Stomach (tissue), 19 donors: ENCODE data around the gene PCDHGA9. TPM values are rescaled to one million over a fixed set of nuclear protein-coding genes. Genes with fewer than 3 reads are reported as not detected.

Source experiments
- DNase-seq, 2 donors: peaks; one replicate each; pipeline versions ENCODE4 v3.0.0 to v3.0.0-alpha.2; 2013 to 2019
- H3K27ac ChIP-seq, 5 donors: fragments of 200-600 bp in 4 of 5; sonication (generic) in 4 of 5; one replicate each; pipeline ENCODE4 v1.5.1; 2013 to 2019; ENCODE audit warnings: mild to moderate bottlenecking in 1 of 5, moderate library complexity in 1 of 5
- H3K27me3 ChIP-seq, 3 donors: fragments of 200-600 bp; sonication (generic); one replicate each; pipeline ENCODE4 v1.5.1; 2017 to 2019; ENCODE audit warnings: mixed run types in 1 of 3
- H3K36me3 ChIP-seq, 4 donors: fragments of 200-600 bp; sonication (generic); 1 replicate in 3 of 4; 2 replicates in 1 of 4; pipeline ENCODE4 v1.5.1; 2016 to 2019
- H3K4me1 ChIP-seq, 4 donors: fragments of 200-600 bp; sonication (generic); one replicate each; pipeline ENCODE4 v1.5.1; 2016 to 2019
- H3K4me3 ChIP-seq, 4 donors: fragments of 200-600 bp; sonication (generic) in 3 of 4; one replicate each; pipeline ENCODE4 v1.5.1; 2016 to 2019; ENCODE audit warnings: mild to moderate bottlenecking in 1 of 4
- H3K9me3 ChIP-seq, 4 donors: fragments of 200-600 bp; sonication (generic); one replicate each; pipeline ENCODE4 v1.5.1; 2016 to 2019
- EP300 ChIP-seq: sonication (generic); formaldehyde crosslinking; IDR thresholded peaks from one replicate; pipeline ENCODE4 v1.6.1; 2017; ENCODE audit warnings: antibody characterized with exemption
- POLR2A ChIP-seq, 4 donors: fragments of 450-650 bp; IDR thresholded peaks; one replicate each; pipeline ENCODE4 v1.6.1; 2016; ENCODE audit warnings: antibody characterized with exemption in 4 of 4, control low read depth in 2 of 4, mild to moderate bottlenecking in 1 of 4, moderate library complexity in 1 of 4
- POLR2AphosphoS5 ChIP-seq, 3 donors: sonication (generic); formaldehyde crosslinking; IDR thresholded peaks; one replicate each; pipeline ENCODE4 v1.6.1; 2016; ENCODE audit warnings: antibody characterized with exemption in 3 of 3
- WGBS, 5 donors: extraction: QIAGEN DNeasy Blood & Tissue Kit in 3 of 5; methylation state at CpG; one replicate each; pipeline versions ENCODE4 v1.1.5 to v1.1.7; 2013 to 2018; 5-methylcytosine and 5-hydroxymethylcytosine counted together
- intact Hi-C: fragments of 100-400 bp; cut with DNase I; formaldehyde crosslinking; loops from one replicate; pipeline ENCODE4 v1.15.1; 2023; ENCODE audit warnings: low total_unique reads
- long read RNA-seq, 10 donors: transcript quantifications; one replicate each; lab custom pipeline, GENCODE V29; 2026
- polyA plus RNA-seq, 3 donors: library from polyadenylated mRNA; stranded (reverse); fragments of 200-250 nt; gene quantifications; one replicate each; pipeline ENCODE4 v1.2.3, GENCODE V29; 2013
- total RNA-seq, 5 donors: library from RNA; depleted of rRNA; stranded (reverse); fragments of >200 nt; gene quantifications; one replicate each; pipeline versions ENCODE4 v1.1.0 to v1.2.3, GENCODE V29; 2014 to 2016
- TF ChIP-seq, protein P1 (sequence below), 7 experiments: fragments of 450-650 bp in 4 of 7; fragments of 200-600 bp in 3 of 7; sonication (generic) in 3 of 7; IDR thresholded peaks; one replicate each; pipeline ENCODE4 v1.5.1; 2016 to 2019; ENCODE audit warnings: antibody characterized with exemption in 7 of 7, control low read depth in 2 of 7, mild to moderate bottlenecking in 1 of 7
- donor health status: healthy with polysubstance abuse.
- donor health status: Bipolar disorder and iron deficiency.
- donor health status: healthy.

Gene PCDHGA9
- total RNA-seq (10 to 100 TPM in 1 of 5 donors, 1 to 10 TPM in 3, not detected in 1; 1.6 to 10.1 (median 3.2) TPM), polyA plus RNA-seq (under 1 TPM in 2 of 3 donors, not detected in 1; 0.13 to 0.25 TPM)
- long read RNA-seq, donor 1, partial matches to known transcripts, result 0 of 2 reads
- long read RNA-seq, donor 1, other reads (novel, unspliced or antisense), result 0 of 2 reads
- long read RNA-seq, donor 2, partial matches to known transcripts, result 0 of 1 reads
- long read RNA-seq, donor 2, other reads (novel, unspliced or antisense), result 0 of 1 reads
- long read RNA-seq, donor 3, partial matches to known transcripts, result 0 of 1 reads
- long read RNA-seq, donor 3, other reads (novel, unspliced or antisense), result 0 of 1 reads
- long read RNA-seq, donor 4, result 0 reads
- long read RNA-seq, donor 5, full-length matches to known transcripts, result 5 of 5 reads
- long read RNA-seq, donor 5, partial matches to known transcripts, result 0 of 5 reads
- long read RNA-seq, donor 5, other reads (novel, unspliced or antisense), result 0 of 5 reads
- long read RNA-seq, donor 6, full-length matches to known transcripts, result 5 of 5 reads
- long read RNA-seq, donor 6, partial matches to known transcripts, result 0 of 5 reads
- long read RNA-seq, donor 6, other reads (novel, unspliced or antisense), result 0 of 5 reads
- long read RNA-seq, donor 7, full-length matches to known transcripts, result 4 of 4 reads
- long read RNA-seq, donor 7, partial matches to known transcripts, result 0 of 4 reads
- long read RNA-seq, donor 7, other reads (novel, unspliced or antisense), result 0 of 4 reads
- long read RNA-seq, donor 8, partial matches to known transcripts, result 0 of 2 reads
- long read RNA-seq, donor 8, other reads (novel, unspliced or antisense), result 0 of 2 reads
- long read RNA-seq, donor 9, transcript PCDHGA9-202 (1 exons, 2,568 nt), result major isoform, 5 of 5 reads
- long read RNA-seq, donor 9, partial matches to known transcripts, result 0 of 5 reads
- long read RNA-seq, donor 9, other reads (novel, unspliced or antisense), result 0 of 5 reads
- long read RNA-seq, donor 10, full-length matches to known transcripts, result 1 of 1 reads
- long read RNA-seq, donor 10, partial matches to known transcripts, result 0 of 1 reads
- long read RNA-seq, donor 10, other reads (novel, unspliced or antisense), result 0 of 1 reads

DNA sequence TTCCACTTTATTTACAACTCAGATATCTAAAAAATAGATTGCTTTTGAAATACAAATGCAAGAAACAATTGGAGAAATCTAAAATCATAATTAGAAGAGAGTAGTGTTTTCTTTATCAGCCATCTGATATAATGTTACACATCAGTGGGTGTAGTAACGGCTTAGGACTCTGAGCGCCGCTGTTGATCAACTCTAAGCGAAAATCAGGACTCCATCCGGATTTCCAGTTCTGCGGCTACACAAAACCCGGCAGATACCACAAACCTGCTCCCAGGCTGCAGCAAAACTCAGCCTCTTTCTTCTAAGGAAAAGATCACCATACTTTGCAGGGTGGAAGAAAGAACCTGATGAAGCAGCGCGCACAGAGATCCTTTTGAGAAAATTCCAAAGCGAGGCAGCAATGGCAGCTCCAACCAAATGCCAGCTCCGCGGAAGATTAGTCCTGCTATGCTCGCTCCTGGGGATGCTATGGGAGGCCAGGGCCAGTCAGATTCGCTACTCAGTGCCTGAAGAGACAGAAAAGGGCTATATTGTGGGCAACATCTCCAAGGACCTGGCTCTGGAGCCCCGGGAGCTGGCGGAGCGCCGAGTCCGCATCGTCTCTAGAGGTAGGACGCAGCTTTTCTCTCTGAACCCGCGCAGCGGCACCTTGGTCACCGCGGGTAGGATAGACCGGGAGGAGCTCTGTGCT is at the start of gene PCDHGA9:
TSS of gene PCDHGA9 (plus strand) at position 226 of the 691 bp plus-strand sequence. CDS start at position 401, 175 bp downstream.
- H3K4me1 ChIP-seq, result peaks cover 0 to 6% (median 0%) of the 10 kb centered on the region in 4 donors
- no peak within 1 kb of the TSS for H3K27ac ChIP-seq
- peaks cover 0 to 18% (median 0%) of the 10 kb centered on the region in 4 donors for H3K36me3 ChIP-seq
- DNase-seq, result peak in 1 of 2 donors; percentile 44
- intact Hi-C loops, result no loop called here
- TF ChIP-seq, protein P1, sequence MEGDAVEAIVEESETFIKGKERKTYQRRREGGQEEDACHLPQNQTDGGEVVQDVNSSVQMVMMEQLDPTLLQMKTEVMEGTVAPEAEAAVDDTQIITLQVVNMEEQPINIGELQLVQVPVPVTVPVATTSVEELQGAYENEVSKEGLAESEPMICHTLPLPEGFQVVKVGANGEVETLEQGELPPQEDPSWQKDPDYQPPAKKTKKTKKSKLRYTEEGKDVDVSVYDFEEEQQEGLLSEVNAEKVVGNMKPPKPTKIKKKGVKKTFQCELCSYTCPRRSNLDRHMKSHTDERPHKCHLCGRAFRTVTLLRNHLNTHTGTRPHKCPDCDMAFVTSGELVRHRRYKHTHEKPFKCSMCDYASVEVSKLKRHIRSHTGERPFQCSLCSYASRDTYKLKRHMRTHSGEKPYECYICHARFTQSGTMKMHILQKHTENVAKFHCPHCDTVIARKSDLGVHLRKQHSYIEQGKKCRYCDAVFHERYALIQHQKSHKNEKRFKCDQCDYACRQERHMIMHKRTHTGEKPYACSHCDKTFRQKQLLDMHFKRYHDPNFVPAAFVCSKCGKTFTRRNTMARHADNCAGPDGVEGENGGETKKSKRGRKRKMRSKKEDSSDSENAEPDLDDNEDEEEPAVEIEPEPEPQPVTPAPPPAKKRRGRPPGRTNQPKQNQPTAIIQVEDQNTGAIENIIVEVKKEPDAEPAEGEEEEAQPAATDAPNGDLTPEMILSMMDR (IDR thresholded peaks at IDR 0.05), result peak in 1 of 7 experiments; percentile 10
- no peak for TF ChIP-seq EP300
- peak within 1 kb of the TSS in 3 of 4 donors; percentile 8 to 37 (median 27) for H3K4me3 ChIP-seq
- 13 to 20% (median 17%) methylated on average over 26 to 27 of the region's 27 CpGs for WGBS, 5 donors
- H3K27me3 ChIP-seq, result peaks cover 0 to 76% (median 32%) of the 10 kb centered on the region in 3 donors
- peaks cover 51 to 96% (median 90%) of the 10 kb centered on the region in 4 donors for H3K9me3 ChIP-seq

DNA sequence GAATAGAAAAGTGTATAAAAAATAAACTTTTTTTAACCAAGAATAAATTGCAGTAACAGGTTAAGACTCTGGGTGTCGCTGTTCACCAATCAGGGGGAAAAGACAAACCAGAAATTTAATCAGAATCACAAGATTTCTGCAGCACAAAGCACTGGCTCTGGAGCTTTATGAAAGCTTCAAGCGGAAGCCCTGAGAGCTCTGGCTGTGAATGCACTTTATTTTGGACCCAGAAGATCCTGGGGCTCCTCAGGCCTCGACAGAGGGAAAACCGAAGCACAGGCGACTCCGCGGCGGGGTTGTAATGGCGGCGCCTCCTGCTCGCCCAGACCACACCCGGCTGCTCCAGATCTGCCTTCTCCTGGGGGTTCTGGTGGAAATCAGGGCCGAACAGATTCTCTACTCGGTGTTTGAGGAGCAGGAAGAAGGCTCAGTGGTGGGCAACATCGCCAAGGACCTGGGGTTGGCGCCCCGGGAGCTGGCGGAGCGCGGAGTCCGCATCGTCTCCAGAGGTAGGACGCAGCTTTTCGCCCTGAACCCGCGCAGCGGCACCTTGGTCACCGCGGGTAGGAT is 47.6 kb upstream of the PCDHGA9 start, which contains the start of gene PCDHGA4:
TSS of gene PCDHGA4 (plus strand) at position 122 of the 570 bp plus-strand sequence. CDS start at position 209, 87 bp downstream.
- no peaks in the 10 kb centered on the region for H3K4me1 ChIP-seq
- H3K27ac ChIP-seq, result no peak within 1 kb of the TSS
- TF ChIP-seq, protein P1 (IDR thresholded peaks at IDR 0.05), result peak in 2 of 7 experiments; percentile 10 to 23
- no peak for TF ChIP-seq POLR2AphosphoS5 (IDR thresholded peaks at IDR 0.05)
- peaks cover 0 to 63% (median 9%) of the 10 kb centered on the region in 3 donors for H3K27me3 ChIP-seq
- H3K4me3 ChIP-seq, result peak within 1 kb of the TSS; percentile 23 to 28 (median 24)
- 14 to 24% (median 17%) methylated on average over 21 to 29 of the region's 29 CpGs for WGBS, 5 donors
- H3K36me3 ChIP-seq, result peaks cover 0 to 6% (median 0%) of the 10 kb centered on the region in 4 donors
- no peak for DNase-seq
- intact Hi-C loops, result no loop called here
- peaks cover 33 to 97% (median 87%) of the 10 kb centered on the region in 4 donors for H3K9me3 ChIP-seq

DNA sequence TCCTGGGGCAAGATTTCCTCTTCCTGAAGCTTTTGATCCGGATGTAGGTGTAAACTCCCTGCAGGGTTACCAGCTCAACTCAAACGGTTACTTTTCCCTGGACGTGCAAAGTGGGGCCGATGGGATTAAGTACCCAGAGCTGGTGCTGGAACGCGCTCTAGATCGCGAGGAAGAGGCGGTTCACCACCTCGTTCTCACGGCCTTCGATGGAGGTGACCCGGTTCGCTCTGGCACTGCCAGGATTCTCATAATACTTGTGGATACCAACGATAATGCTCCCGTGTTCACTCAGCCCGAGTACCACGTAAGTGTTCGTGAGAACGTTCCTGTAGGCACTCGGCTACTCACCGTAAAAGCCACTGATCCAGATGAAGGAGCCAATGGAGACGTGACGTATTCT is 46.9 kb upstream of the PCDHGA9 start:
- WGBS, 5 donors, result 50 to 67% (median 53%) methylated on average over 18 to 24 of the region's 24 CpGs
- intact Hi-C loops, result no loop called here

More for the DNA sequence above, 46.9 kb upstream of the PCDHGA9 start:
- no peak for DNase-seq
- H3K9me3 ChIP-seq, result peaks cover 35 to 97% (median 87%) of the 10 kb centered on the region in 4 donors
- H3K27me3 ChIP-seq, result peaks cover 0 to 63% (median 12%) of the 10 kb centered on the region in 3 donors
- peaks cover 0 to 6% (median 0%) of the 10 kb centered on the region in 4 donors for H3K36me3 ChIP-seq
- H3K27ac ChIP-seq, result no peak overlapping the region
- H3K4me3 ChIP-seq, result peak overlapping the region in 1 of 4 donors; percentile 23
- TF ChIP-seq, protein P1 (IDR thresholded peaks at IDR 0.05), result no peak
- no peak for TF ChIP-seq EP300
- TF ChIP-seq POLR2AphosphoS5 (IDR thresholded peaks at IDR 0.05), result no peak
- TF ChIP-seq POLR2A (IDR thresholded peaks at IDR 0.05), result no peak
- no peaks in the 10 kb centered on the region for H3K4me1 ChIP-seq
